NOMO-1 (cell line): ENCODE data around the gene PAX7.
"Not testable (repeated sequence)": the region's sequence is repeated elsewhere in the genome, so short reads cannot be mapped to it uniquely, and the experiment has no call there.

Experiments
- DNase-seq, 2 experiments: peaks; one replicate each; lab custom pipeline; 2025; ENCODE audit not compliant: unreplicated experiment in 2 of 2; lab: John Stamatoyannopoulos, UW

Gene PAX7

DNA sequence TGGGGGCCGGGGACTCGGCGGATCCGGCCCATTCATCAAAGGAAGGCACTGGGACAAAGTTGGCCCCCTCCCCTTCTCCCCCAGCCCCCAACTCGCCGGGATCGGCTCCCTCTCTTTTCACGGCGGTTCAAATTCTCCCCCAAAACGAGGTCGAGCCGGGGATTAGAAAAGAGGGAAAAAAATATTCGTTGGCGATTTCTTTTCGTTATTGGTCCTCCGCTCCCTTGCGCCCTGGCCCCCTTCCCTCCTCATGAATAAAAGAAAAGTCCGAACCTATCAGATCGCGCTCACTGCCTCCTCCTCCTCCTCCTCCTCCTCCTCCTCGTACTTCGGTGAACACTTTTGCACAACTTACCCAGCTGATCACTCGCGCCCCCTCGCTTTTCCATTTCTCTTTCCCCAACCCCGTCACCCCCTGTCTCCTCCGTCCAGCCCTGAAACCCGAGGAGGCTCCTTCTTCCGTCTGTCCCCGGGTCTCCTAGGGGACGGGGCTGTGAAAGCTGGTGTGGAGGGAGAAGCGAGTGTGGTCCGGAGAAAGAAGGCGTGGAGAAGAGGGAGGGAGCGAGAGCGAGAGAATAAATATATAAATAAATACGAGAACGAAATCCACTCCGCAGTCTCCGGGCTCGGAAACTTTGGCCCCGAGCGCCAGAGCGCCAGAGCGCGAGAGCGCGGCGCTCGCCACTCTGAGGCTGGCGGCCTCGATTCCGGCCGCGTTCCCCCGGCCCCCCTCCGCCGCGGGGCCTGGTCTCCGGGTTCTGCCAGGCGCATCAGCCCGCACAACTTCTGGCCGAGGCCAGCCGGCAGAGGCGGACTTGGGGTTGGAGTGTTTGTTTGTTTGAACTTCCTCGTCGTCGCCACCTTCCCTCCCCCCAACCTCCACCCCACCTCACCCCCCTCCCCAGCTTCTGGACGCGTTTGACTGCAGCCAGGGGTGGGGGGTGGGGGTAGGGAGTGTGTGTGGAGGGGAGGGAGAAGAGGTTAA is at the start of gene PAX7:
Gene PAX7 (plus strand): TSS at position 336 of the 985 bp plus-strand sequence. CDS start 758 bp downstream, outside the sequence.
- DNase-seq = no peak

GRCh38 chr1:18581420-18581880 is 49.2 kb upstream of the PAX7 start:
- DNase-seq = peak in 1 of 2 experiments; percentile 9

GRCh38 chr1:18582890-18583289 is 47.8 kb upstream of the PAX7 start:
- no peak for DNase-seq

DNA sequence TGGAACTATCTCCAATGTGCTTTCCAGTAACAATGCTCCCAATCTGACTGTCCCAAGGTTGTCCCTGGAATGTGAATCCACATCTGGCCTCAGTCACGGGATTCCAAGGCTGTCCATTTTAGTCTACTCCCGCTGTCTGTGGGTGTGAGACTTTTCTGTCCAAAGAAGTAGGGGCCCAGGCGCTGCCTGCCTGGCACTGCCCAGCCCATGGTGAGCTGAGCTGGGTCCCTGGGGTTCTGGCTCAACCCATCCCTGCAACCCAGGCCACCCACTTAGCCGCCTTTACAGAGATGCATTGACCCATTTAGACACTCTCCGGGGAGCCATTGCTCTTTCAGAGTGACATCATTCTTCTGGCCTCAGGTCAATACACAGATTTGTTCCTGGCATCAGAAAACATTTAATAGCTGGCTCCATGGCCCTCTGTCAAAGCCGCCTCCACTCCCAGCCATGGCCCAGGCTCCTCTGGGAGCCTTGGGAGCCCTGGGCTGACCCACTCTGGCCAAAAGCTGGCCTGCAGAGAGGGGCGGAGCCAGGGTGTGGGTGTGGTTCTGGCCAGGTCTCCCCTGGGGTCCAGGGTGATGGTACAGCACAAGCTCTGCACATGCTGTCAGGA is 47.2 kb upstream of the PAX7 start:
- no peak for DNase-seq

GRCh38 chr1:18586016-18586415 is 44.6 kb upstream of the PAX7 start:
- not testable (repeated sequence) for DNase-seq

GRCh38 chr1:18588093-18588492 is 42.6 kb upstream of the PAX7 start:
- no peak for DNase-seq

DNA sequence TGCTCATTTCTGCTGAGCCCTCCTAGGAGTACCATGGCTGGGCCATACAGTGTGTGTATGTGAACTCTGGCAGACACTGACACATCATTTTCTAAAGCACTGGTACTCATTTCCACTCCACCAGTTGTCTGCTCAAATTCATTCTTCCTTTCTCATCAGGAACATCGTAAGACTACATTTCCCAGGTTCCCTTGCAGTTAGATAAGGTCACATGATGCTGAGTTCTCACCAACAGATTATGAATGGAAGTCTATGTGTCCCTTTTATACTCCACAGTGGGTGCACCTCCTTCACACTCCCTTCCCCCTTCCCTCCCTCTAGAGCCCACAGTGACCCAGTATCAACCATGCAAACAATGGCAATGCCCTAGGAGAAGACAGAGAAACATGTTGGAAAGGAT is 38.3 kb upstream of the PAX7 start:
- no peak for DNase-seq

DNA sequence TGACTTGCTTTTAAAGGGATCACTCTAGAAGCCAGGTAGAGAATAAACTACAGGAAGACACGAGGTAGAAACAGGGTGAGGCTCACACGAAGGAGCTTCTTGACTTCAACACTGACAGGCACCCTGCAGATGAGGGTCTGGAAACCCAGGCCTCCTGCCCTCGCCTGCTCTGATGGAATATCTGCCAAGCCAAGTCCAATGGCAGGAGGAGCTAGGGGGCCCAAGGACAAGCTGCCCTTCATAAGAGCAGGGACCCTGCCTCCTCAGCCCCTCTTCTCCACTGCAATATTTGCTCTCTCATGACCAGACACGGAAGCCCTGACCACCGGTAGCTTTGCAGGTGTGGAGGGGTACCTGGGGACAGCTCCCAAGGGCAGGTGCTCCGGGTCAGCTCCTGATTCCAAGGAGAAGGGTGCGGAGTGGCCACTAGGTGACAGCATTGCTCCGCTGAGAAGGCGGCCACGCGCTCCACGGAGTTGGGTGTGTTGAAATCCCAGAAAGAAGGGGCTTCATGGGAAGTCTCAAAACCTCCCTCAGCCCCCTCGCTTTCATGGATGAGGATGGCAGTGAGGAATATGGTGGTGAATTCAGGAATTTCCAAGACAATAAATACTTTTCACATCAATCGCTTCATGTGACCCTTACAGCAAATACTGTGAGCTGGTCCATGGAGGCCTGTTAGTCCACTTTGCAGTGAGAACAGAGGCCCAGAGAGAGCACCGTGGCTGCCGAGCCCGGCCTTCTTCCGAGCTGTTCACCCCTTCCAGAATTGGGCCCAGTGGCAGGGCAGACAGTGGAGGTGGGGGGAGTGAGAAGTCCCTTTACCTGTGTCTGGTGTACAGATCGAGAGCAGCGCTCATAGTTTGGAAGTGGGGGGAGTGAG is 33.2 kb upstream of the PAX7 start:
- DNase-seq = peak in 1 of 2 experiments; percentile 4

- DNase-seq = no peak
Observed at GRCh38 chr1:18599086-18599485, 31.6 kb upstream of the PAX7 start.

GRCh38 chr1:18599704-18600103 is 30.9 kb upstream of the PAX7 start:
- no peak for DNase-seq

GRCh38 chr1:18602533-18603211 is 28.0 kb upstream of the PAX7 start:
- no peak for DNase-seq

DNA sequence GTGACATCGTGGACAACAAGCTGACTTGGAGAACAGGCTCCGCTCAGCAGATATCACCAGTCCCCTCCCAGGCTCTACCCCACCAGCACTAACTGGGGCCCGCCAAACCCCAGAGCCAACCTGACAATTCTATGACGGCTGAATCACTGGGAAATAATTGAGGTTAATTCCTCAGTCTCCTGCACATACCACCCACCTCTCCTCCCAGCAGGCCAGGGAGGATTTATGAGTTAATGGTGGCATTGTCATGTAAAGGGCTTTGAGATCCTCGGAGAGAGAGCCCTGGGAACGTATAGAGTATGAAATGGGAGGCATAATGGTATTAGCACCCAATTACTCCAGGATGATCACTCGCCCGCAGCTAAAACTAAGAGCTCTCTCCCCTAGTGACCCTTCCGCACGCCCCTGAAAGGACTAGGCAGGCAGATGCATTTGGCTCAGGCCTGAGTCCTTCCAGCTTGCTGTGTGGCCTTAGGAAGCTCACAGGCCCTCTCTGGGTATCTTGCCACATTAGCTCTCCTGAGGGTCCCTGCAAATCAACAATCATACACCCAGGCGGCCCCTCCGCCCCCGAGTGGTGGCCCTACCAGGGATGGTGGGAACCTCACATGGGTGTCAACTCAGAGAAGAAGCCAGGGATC is 27.3 kb upstream of the PAX7 start:
- no peak for DNase-seq

GRCh38 chr1:18606443-18607288 is 24.0 kb upstream of the PAX7 start:
- DNase-seq = no peak

GRCh38 chr1:18607289-18607760 is 23.3 kb upstream of the PAX7 start:
- DNase-seq = no peak

DNA sequence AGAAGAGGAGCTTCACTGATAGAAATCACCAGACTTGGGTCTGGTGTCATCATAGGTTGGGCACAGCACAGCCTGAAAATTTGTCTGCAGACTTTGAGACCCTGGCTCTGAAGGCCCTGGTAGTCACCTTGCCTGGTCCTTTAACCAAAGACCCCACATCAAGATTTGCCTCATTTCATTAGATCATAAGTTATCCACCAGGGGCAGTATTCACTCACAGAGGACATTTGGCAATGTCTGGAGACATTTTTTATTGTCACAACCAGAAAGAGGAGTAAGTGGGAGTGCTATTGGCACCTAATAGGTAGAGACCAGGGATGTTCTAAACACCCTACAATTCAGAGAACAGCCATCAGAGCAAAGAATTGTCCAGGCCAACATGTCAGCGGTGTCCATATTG is 22.1 kb upstream of the PAX7 start:
- DNase-seq = no peak

GRCh38 chr1:18611311-18611710 is 19.3 kb upstream of the PAX7 start:
- DNase-seq = no peak

- no peak for DNase-seq
Observed at GRCh38 chr1:18612073-18612472, 18.6 kb upstream of the PAX7 start.

DNA sequence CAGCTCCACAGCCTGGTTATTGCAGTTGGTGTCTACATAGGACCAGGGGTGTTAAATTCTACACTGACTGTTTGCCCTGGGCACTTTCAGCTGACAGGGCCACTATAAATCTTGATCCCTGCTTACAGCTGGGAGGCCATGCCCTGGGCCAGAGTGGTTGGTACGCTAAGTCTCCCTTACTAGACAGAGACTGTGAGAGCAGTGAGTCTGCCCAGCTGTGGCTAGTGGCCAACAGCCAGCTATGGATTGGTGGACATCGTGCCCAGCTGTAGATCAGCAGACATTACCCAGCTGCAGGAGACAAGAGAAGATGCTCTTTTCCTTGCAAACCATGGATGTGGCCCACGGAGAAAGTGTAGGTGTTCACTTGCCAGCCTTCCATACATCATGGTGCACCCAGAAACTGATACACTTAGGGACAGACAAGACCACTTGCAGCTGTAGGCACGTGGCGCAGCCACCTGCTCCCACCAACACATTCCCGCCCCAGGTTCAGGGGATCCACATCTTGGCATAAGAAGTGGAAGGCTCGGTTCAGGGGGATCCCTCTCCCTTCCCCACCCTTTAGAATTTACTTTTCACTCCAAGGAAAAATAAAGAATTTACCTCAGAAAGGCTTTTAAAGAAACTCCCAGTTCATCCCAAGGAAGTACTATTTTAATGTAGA is 16.4 kb upstream of the PAX7 start:
- DNase-seq = no peak
